Measurements from ENCODE around the gene GPR45. TPM values are rescaled to one million over a fixed set of nuclear protein-coding genes. Genes with fewer than 3 reads are reported as not detected.

GPR45 gene
- total RNA-seq, 1 experiment from 2014 or later, result not detected

DNA sequence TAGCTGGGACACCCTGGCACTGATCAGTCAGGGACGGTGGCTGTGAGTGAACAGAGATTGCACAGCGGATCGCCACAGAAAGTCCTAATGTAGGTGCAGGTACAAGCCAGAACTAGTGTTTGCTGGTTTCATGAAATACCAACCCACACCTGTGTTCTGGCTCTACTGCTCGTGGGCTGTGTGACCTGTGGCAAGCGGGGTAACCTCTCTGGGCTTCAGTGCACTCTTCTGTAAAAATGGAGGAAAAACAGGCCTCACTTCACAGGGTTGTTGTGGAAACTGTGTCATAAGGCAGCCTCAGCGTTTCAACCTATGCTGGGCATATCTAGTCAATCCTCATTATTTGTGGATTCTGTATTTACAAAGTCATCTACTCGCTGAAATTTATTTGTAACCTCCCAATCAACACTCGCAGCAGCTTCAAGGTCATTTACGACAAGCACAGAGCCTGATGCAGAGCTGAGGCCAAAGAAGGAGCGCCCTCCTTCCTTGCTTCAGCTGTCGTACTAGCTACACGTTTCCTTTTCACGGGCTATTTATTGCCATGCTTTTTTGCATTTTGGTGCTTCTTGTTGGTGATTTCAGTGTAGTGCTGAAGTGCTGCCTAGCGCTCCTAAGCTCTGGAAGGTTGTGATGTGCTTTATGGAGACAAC is 30.0 kb downstream of the GPR45 start:
- no peaks in the 10 kb centered on the region for H3K4me1 ChIP-seq
- no peak overlapping the region for H3K4me3 ChIP-seq (ENCODE audit: low read depth, low read length)
- intact Hi-C loops (cut with micrococcal nuclease; ENCODE audit: unreplicated experiment), result no loop called here
- ChIA-PET CTCF (no interaction called here), POLR2A (no interaction called here)
- no peaks in the 10 kb centered on the region for H3K27me3 Mint-ChIP-seq (ENCODE audit: insufficient read depth, unreplicated experiment)
- no peak overlapping the region for H3K27ac Mint-ChIP-seq (ENCODE audit: unreplicated experiment)
- H3K9me3 ChIP-seq, result no peaks in the 10 kb centered on the region
- no peak for DNase-seq
- H3K27me3 ChIP-seq (replicated peaks; ENCODE audit: control insufficient read depth, insufficient read depth, low read length), result no peaks in the 10 kb centered on the region
- no peaks in the 10 kb centered on the region; the same call in 1 of the 2 replicates for H3K36me3 ChIP-seq (ENCODE audit: control insufficient read depth, insufficient read depth, low read length)
- BruUV-seq (replicated peaks), result no TSS peak
- TF ChIP-seq CTCF (IDR thresholded peaks at IDR 0.05; ENCODE audit: insufficient read depth in 1 of 2, low read depth in 1 of 2, low read length in 1 of 2, severe bottlenecking in 1 of 2, unreplicated experiment in 1 of 2), result no peak
- H3K9me3 Mint-ChIP-seq (ENCODE audit: unreplicated experiment), result no peaks in the 10 kb centered on the region
- peaks cover 42% of the 10 kb centered on the region for H3K36me3 Mint-ChIP-seq (ENCODE audit: insufficient read depth, unreplicated experiment)
- no peaks in the 10 kb centered on the region for H3K4me1 Mint-ChIP-seq (ENCODE audit: low read depth, unreplicated experiment)
- no peak overlapping the region for H3K4me3 Mint-ChIP-seq (ENCODE audit: unreplicated experiment)

DNA sequence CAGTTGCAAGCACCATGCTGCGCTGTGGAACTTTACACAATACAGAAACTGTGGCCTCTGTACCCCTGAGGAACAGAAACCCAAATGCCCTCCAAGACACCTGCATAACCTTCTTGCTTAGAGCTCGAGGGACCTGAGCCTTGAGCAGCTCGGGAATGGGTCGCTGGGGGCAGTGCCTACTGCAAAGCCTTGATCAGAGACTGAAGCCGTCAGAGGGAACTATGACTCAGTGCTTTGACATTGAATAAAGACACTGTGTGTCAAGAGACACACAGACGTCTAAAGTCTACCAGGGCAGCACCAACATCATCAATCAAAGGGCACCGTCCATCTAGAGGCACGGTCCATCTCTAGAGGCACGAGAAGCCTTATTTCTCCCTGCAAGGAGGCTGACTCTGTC is 30.6 kb downstream of the GPR45 start:
- Histone ChIP-seq H3K36me3 (ENCODE audit: control insufficient read depth, insufficient read depth, low read length) (no peaks in the 10 kb centered on the region; the same call in 1 of the 2 replicates), H3K4me3 (ENCODE audit: low read depth, low read length) (no peak overlapping the region), H3K9me3 (no peaks in the 10 kb centered on the region), H3K4me1 (no peaks in the 10 kb centered on the region), H3K27me3 (replicated peaks; ENCODE audit: control insufficient read depth, insufficient read depth, low read length) (no peaks in the 10 kb centered on the region)
- no TSS peak for BruUV-seq (replicated peaks)
- Mint-ChIP-seq H3K4me1 (ENCODE audit: low read depth, unreplicated experiment) (no peaks in the 10 kb centered on the region), H3K9me3 (ENCODE audit: unreplicated experiment) (no peaks in the 10 kb centered on the region), H3K27me3 (ENCODE audit: insufficient read depth, unreplicated experiment) (no peaks in the 10 kb centered on the region), H3K36me3 (ENCODE audit: insufficient read depth, unreplicated experiment) (peaks cover 35% of the 10 kb centered on the region), H3K4me3 (ENCODE audit: unreplicated experiment) (no peak overlapping the region), H3K27ac (ENCODE audit: unreplicated experiment) (no peak overlapping the region)
- POLR2A ChIA-PET, result no interaction called here
- DNase-seq, result no peak
- intact Hi-C loops (cut with micrococcal nuclease; ENCODE audit: unreplicated experiment), result no loop called here
- TF ChIP-seq CTCF (IDR thresholded peaks at IDR 0.05; ENCODE audit: insufficient read depth in 1 of 2, low read depth in 1 of 2, low read length in 1 of 2, severe bottlenecking in 1 of 2, unreplicated experiment in 1 of 2), result no peak
- CTCF ChIA-PET, result no interaction called here

GRCh38 chr2:105274046-105274445 is 32.5 kb downstream of the GPR45 start:
- H3K9me3 ChIP-seq, result no peaks in the 10 kb centered on the region
- CTCF ChIA-PET, result no interaction called here
- Mint-ChIP-seq H3K4me3 (ENCODE audit: unreplicated experiment) (no peak overlapping the region), H3K36me3 (ENCODE audit: insufficient read depth, unreplicated experiment) (peaks cover 17% of the 10 kb centered on the region), H3K27me3 (ENCODE audit: insufficient read depth, unreplicated experiment) (no peaks in the 10 kb centered on the region), H3K27ac (ENCODE audit: unreplicated experiment) (no peak overlapping the region), H3K9me3 (ENCODE audit: unreplicated experiment) (no peaks in the 10 kb centered on the region), H3K4me1 (ENCODE audit: low read depth, unreplicated experiment) (no peaks in the 10 kb centered on the region)
- no peaks in the 10 kb centered on the region; the same call in 1 of the 2 replicates for H3K36me3 ChIP-seq (ENCODE audit: control insufficient read depth, insufficient read depth, low read length)
- DNase-seq, result no peak
- no peak overlapping the region for H3K4me3 ChIP-seq (ENCODE audit: low read depth, low read length)
- no TSS peak for BruUV-seq (replicated peaks)
- POLR2A ChIA-PET, result no interaction called here
- H3K27me3 ChIP-seq (replicated peaks; ENCODE audit: control insufficient read depth, insufficient read depth, low read length), result no peaks in the 10 kb centered on the region
- H3K4me1 ChIP-seq, result no peaks in the 10 kb centered on the region
- TF ChIP-seq CTCF (IDR thresholded peaks at IDR 0.05; ENCODE audit: insufficient read depth in 1 of 2, low read depth in 1 of 2, low read length in 1 of 2, severe bottlenecking in 1 of 2, unreplicated experiment in 1 of 2), result no peak
- intact Hi-C loops (cut with micrococcal nuclease; ENCODE audit: unreplicated experiment), result no loop called here

All from Caco-2 (cell line).